GM12892 (cell line): ENCODE results near the gene RPL7L1. TPM values are rescaled to one million over a fixed set of nuclear protein-coding genes. Genes with fewer than 3 reads are reported as not detected.

Experiments
- DNase-seq: peaks from one replicate; pipeline ENCODE4 v3.0.0; 2011; ENCODE audit not compliant: insufficient read length
- FAIRE-seq: peaks from 2 replicates; lab custom pipeline; 2011; peaks lifted over from hg19 to GRCh38; lab: Jason Lieb, UNC
- POLR2A ChIP-seq: IDR thresholded peaks from 2 replicates; pipeline ENCODE4 v1.6.1; 2011; ENCODE audit warnings: low read depth, low read length, control low read depth
- POLR2AphosphoS5 ChIP-seq: IDR thresholded peaks from 2 replicates; pipeline ENCODE4 v1.6.1; 2011; ENCODE audit warnings: low read depth, low read length, control low read depth
- TAF1 ChIP-seq: IDR thresholded peaks from 2 replicates; pipeline ENCODE4 v1.6.1; 2011; ENCODE audit warnings: low read depth, mild to moderate bottlenecking, control low read depth, low read length, borderline replicate concordance
- polyA plus RNA-seq: library from polyadenylated mRNA; unstranded; fragments of >200 nt; gene quantifications from one replicate; pipeline ENCODE4 v1.2.1, GENCODE V29; 2012; ENCODE audit warnings: missing spikeins, inconsistent platforms; ENCODE audit not compliant: missing spikeins

Gene RPL7L1
- 84.5 TPM for polyA plus RNA-seq

GRCh38 chr6:42879372-42880239, at the start of gene RPL7L1:
TSS of gene RPL7L1 (plus strand) at chr6:42879616. CDS start at chr6:42879911, 295 bp downstream.
- FAIRE-seq: peak; percentile 95
- TF ChIP-seq POLR2A: peak; percentile 98
- TF ChIP-seq TAF1: peak; percentile 97
- TF ChIP-seq POLR2AphosphoS5: peak; percentile 98
- peak; percentile 67 for DNase-seq

- no peak for FAIRE-seq
- no peak for DNase-seq
- TF ChIP-seq POLR2A (no peak), TAF1 (no peak), POLR2AphosphoS5 (no peak)
Measured at GRCh38 chr6:42831237-42831636, 48.2 kb upstream of the RPL7L1 start.

- TF ChIP-seq TAF1 (no peak), POLR2A (no peak), POLR2AphosphoS5 (no peak)
- FAIRE-seq: no peak
Measured at GRCh38 chr6:42834056-42834455, 45.4 kb upstream of the RPL7L1 start.

GRCh38 chr6:42841844-42842584, 37.4 kb upstream of the RPL7L1 start:
- FAIRE-seq (no peak), DNase-seq (no peak)
- TF ChIP-seq POLR2AphosphoS5 (no peak), POLR2A (no peak), TAF1 (no peak)

More at GRCh38 chr6:42834056-42834455, 45.4 kb upstream of the RPL7L1 start:
- DNase-seq: no peak

- DNase-seq: no peak
- TF ChIP-seq POLR2A: no peak
- no peak for TF ChIP-seq POLR2AphosphoS5
- no peak for TF ChIP-seq TAF1
- no peak for FAIRE-seq
Measured at GRCh38 chr6:42845327-42845694, 34.1 kb upstream of the RPL7L1 start.

GRCh38 chr6:42846505-42846904, 32.9 kb upstream of the RPL7L1 start:
- TF ChIP-seq POLR2AphosphoS5: no peak
- no peak for TF ChIP-seq POLR2A
- TF ChIP-seq TAF1: no peak
- DNase-seq (no peak), FAIRE-seq (no peak)

GRCh38 chr6:42848700-42849099, 30.7 kb upstream of the RPL7L1 start:
- FAIRE-seq: no peak
- TF ChIP-seq TAF1: no peak
- DNase-seq: no peak

- TF ChIP-seq TAF1 (no peak), POLR2A (no peak), POLR2AphosphoS5 (no peak)
- FAIRE-seq: no peak
- DNase-seq: no peak
Measured at GRCh38 chr6:42851599-42851998, 27.8 kb upstream of the RPL7L1 start.

GRCh38 chr6:42860036-42860435, 19.4 kb upstream of the RPL7L1 start:
- no peak for DNase-seq
- no peak for FAIRE-seq
- TF ChIP-seq TAF1: no peak
- TF ChIP-seq POLR2A: no peak
- no peak for TF ChIP-seq POLR2AphosphoS5

- TF ChIP-seq TAF1 (no peak), POLR2A (no peak), POLR2AphosphoS5 (no peak)
- DNase-seq: no peak
- no peak for FAIRE-seq
Measured at GRCh38 chr6:42860481-42860880, 18.9 kb upstream of the RPL7L1 start.

- no peak for TF ChIP-seq POLR2A
- no peak for TF ChIP-seq TAF1
- TF ChIP-seq POLR2AphosphoS5: no peak
- no peak for DNase-seq
- FAIRE-seq: no peak
Measured at GRCh38 chr6:42864602-42865001, 14.8 kb upstream of the RPL7L1 start.
